ENCODE data around the gene STK4.
"Not testable (repeated sequence)": the region's sequence is repeated elsewhere in the genome, so short reads cannot be mapped to it uniquely, and the experiment has no call there.

The STK4 gene

GRCh38 chr20:45023140-45023539, 56.8 kb downstream of the STK4 start:
- DNase-seq: not testable (repeated sequence)

DNA sequence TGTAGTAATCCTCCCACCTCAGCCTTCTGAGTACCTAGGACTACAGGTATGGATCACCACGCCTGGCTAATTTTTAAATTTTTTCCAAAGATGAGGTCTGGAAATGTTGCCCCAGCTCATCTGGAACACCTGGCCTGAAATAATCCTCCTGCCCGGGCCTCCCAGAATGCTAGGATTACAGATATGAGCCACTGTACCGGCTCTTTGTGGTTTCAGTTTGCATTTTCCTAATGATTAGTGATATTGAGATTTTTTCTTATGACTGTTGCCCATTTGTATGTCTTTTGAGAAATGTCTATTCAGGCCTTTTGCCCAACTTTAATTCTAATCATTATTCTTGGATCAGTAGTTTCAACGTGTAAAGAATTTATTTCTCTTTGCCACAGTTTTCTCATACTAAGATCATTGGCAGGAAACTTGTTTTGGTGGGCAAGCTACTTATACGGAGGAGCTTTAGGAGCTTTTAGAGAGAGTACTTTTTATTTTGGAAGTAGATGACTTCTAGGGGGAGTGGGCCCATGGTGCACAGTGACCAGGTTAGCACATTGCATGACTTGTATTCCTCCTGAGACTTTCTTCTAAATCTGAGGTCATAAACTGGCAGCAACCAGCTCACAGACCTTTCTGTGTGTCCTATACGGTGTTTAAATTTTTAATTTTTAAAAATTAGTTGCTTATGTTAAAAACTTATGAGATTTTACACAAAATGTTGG, 62.3 kb downstream of the STK4 start:
- no peak for DNase-seq

- DNase-seq: no peak
Measured at GRCh38 chr20:45029884-45030283, 63.6 kb downstream of the STK4 start.

- DNase-seq: no peak
Measured at GRCh38 chr20:45032276-45032675, 66.0 kb downstream of the STK4 start.

GRCh38 chr20:45032781-45033180, 66.5 kb downstream of the STK4 start:
- DNase-seq: no peak

DNA sequence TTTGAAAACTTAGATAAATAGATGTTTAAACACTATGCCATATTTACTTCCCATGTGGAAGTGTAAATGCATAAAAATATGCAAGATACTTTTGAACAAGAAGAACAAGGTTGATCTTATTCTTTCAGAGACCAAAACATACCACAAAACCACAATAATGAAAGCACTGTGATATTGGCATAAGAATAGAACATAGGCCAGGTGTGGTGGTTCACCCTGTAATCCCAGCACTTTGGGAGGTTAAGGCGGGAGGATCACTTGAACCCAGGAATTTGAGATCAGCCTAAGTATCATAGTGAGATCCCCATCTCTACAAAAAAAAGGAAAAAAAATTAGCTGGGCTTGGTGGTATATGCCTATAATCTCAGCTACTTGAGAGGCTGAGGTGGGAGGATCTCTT, 68.1 kb downstream of the STK4 start:
- DNase-seq: no peak

DNA sequence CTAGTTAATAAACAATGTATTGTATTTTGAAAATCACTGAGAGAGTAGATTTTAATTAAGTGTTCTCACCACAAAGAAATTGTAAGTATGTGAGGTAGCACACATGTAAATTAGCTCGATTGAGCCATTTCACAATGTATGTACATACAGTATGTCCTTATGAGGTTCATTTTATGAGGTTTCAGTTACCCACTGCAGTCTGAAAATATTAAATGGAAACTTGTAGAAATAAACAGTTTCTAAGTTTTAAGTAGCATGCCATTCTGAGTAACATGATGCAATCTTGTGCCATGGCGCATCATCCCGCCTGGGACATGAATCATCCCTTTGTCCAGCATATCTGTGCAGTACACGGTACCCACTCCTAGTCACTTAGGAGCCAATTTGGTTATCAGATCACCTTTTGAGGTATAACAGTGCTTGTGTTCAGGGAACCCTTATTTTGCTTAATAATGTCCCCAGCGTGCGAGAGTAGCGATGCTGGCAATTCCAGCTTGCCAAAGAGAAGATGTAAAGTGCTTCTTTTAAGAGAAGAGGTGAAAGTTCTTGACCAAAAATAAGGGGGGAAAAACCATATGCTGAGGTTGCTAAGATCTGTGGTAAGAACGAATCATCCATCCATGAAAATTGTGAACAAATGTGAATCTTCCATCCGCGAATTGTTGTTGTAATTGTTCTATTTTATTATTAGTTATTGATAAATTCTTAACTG, 69.9 kb downstream of the STK4 start:
- DNase-seq: peak in 6 of 56 donors; percentile 8 to 65 (median 30)

GRCh38 chr20:45037050-45037449, 70.7 kb downstream of the STK4 start:
- DNase-seq: peak in 2 of 56 donors; percentile 20 to 55

GRCh38 chr20:45037635-45038034, 71.3 kb downstream of the STK4 start:
- no peak for DNase-seq

DNA sequence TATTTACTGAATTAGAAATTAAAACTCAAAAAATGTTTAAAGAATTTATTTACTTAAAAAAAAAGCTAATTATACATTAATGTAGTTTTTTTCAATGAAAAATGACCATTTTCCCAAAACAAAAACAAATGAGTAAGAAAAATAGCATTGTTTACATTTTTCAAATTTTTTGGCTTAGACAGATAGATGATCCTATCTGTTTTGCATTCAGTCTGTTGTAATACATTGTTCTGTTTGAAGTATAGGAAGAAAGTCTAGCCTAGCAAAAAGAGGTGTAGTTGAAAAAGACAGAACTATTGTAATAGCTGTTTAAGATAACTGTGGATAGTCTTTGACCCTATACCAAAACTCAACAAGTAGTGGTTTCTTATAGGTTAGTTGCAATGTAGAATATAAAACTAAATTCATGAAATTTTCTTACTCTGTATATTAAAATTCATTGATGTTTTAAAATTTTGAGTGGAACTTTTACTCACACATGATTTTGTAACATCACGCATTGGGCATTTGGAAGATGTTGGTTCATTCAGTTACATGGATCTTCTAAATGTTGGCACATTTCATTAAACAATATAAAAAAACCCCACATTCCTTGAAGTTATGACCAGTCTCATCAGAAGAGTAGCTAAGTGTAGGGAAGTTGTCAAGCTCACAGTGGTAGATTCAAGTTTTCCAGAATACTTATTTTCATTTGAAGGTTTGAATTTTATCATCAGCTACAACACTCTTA, 72.6 kb downstream of the STK4 start:
- DNase-seq: no peak

GRCh38 chr20:45039475-45039820, 73.1 kb downstream of the STK4 start:
- DNase-seq: no peak

GRCh38 chr20:45041464-45042337, 75.4 kb downstream of the STK4 start:
- DNase-seq: no peak

DNA sequence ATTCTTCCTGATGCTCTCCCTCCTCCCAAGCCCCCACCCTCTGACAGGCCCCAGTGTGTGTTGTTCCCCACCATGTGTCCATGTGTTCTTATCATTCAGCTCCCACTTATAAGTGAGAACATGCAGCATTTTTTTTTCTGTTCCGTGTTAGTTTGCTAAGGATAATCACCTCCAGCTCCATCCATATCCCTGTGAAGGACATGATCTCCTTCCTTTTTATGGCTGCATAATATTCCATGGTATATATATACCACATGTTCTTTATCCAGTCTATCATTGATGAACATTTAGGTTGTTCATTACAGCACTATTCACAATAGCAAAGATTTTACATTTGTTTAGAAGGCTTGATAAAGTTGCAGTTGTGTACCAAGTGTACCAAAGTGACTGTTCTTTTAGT, 76.7 kb downstream of the STK4 start:
- no peak for DNase-seq

- DNase-seq: peak in 16 of 56 donors; percentile 15 to 55 (median 32)
Measured at GRCh38 chr20:45044084-45044573, 77.8 kb downstream of the STK4 start.

DNA sequence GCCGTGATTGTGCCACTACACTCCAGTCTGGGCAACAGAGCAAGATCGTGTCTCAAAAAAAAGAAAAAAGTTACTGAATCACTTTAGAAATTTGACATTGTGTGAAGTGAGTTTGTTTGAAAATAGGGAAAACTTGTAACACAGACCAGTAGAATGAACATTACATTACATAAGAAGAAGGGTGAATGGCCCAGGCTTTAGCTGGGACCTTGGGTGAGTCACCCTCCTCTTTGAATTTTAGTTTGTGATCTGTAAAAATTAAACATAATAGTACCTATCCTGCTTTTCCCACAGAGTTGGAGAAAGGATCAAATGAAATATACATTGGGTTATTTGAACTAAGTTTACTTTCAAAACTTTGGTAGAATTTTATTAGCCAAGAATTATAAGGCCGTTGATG, 78.3 kb downstream of the STK4 start:
- DNase-seq: no peak

DNA sequence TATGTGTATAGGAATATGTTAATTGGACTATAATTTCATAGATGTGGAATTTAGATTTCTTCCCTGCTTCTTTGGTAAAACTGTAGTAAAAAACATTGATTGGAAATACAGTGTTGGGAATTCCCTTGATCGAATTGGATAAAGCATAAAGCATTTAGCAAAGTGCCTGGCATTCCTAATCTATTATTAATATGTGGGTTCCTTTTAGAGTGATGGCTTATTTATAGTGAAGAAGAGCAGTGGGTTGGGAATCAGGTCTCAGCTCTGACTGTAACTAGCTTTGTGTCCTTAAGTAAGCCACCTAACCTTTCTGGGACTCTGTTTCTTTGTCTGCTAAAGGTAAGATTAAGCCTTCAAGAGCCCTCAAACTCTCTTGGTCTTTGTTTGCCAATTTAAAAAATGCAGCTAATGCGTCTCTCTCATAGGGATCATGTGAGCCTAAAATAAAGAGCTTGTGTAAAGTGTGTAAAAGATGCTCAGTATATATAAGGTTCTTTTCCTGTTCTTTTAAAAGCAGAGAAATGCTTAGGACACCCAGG, 81.3 kb downstream of the STK4 start:
- DNase-seq: no peak

DNA sequence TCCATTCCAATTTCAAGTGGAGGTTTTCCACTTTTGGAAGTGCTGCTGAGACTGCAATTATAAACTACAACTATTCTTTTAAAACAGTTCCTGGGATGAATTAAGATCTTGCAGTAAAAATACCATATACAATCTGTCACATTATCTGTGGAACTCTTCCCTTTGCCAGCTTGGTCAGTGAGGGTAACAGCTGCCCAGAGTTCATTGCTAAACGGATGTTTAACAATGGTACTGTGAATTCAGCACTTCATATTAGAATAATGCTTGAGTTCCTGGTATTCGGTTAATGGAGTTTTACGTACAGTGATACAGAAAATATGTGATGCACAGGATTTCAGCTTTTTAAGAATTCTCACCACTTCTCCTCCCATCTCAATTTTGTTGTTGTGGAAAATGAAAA, 83.1 kb downstream of the STK4 start:
- DNase-seq: peak in 1 of 56 donors; percentile 7

DNA sequence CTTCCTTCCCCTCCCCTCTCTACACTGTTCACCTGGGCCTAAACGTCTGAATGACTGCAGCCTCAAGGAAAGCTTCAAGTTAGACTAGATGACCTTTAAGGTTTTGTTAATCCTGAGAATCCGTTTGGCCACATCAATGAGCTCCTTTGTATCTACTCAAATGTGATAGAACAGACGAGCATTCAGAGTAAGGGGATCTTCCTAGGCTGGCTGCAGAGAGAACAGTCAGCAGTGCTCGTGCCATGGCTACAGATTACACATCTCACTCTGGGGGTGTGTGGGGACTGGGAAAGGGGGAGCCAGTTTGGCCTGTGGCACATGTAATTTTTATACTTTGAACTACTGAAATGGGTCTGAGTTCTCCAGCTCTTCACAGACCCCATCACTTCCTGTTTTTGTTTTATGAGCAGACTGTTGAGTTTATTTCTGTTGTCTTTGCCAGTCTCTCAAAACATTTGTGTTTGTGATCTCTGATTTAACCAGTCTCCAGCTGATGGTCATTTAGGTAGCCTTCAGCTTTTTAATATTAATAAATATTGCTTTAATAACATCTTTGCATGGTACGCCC, 83.7 kb downstream of the STK4 start:
- peak in 44 of 56 donors; percentile 10 to 72 (median 49) for DNase-seq

DNA sequence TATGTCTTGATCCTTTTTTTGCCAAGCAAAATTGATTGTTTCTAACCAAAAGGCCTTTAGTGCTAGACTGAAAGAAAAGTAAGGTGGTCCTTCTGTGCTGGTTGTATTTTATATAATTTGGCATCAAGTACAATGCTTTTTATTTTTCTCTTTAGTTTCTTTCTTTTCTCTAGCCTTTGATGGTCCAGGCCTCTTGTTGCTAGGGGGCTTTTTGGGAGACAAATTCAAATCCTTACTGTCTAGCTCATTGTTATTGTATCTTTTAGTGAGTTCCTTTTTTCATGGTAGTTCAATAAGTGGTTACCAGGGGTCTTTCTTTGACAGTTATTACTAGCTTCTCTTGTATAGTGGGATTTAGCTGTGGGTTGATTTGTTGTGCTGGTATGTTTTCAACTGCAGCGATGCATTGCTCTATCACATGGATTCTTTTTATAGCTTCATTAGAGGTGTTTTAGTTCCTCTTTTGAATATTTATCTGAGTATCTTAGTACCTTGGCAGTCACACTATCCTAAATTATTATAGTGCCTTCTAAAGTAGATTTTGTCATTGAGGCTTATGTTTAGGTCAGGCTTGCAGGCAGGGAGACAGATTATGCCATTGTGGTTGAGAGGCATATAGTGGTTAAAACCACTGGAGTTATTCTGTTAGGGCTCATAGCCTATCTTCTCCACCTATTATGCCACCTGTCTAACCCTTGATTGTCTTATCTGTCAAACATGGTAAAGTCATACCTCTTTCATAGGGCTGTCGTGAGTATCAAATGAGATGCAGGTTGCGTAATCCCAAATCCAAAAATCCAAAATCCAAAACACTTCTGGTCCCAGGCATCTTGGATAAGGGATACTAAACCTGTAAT, 85.1 kb downstream of the STK4 start:
- DNase-seq: no peak
